ENCODE results near the gene LDLRAD3.
"Not testable (repeated sequence)": the region's sequence is repeated elsewhere in the genome, so short reads cannot be mapped to it uniquely, and the experiment has no call there.

LDLRAD3 gene

GRCh38 chr11:36023922-36024321 is 80.1 kb downstream of the LDLRAD3 start:
- DNase-seq: no peak

- no peak for DNase-seq
Measured at GRCh38 chr11:36024716-36025115, 80.9 kb downstream of the LDLRAD3 start.

DNA sequence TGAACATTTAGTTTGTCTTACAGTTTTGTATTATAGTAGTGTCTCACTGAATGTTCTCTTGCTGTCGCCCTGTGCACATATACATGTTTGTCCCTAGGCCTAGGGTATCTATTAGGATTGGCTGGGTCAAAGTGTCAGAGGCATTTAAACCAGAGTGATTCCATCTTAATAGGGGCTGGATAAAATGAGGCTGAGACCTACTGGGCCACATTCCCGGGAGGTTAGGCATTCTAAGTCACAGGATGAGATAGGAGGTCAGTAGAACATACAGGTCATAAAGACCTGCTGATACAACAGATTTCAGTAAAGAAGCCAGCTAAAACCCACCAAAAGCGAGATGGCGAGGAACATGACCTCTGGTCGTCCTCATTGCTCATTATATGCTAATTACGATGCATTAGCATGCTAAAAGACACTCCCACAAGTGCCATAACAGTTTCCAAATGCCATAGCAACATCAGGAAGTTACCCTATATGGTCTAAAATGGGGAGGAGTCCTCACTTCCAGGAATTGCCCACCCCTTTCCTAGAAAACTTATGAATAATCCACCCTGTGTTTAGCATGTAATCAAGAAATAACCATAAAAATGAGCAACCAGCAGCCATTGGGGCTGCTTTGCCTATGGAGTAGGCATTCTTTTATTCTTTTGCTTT is 82.6 kb downstream of the LDLRAD3 start:
- DNase-seq: no peak

DNA sequence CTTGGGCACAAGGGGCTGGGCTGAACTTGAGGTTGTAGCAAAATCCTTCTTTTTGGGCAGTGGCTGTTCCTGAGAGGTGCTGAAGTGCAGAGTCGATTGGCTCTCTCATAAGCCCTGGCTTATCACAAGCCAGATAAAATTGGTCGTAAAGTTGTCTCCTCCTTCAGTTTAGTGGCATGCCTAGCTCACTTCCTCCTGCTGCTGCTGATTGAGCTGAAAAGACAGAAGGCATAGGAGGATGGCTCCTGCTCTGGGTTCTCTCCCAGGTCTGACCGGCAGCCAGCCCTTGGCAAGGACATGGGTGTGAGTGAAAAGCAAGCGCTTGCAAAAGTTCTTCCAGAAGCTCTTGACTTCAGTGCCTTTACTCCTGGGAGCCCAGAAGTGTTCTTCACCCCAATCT is 83.9 kb downstream of the LDLRAD3 start:
- no peak for DNase-seq

- DNase-seq: no peak
Measured at GRCh38 chr11:36029616-36030015, 85.8 kb downstream of the LDLRAD3 start.

GRCh38 chr11:36030731-36031281 is 86.9 kb downstream of the LDLRAD3 start:
- DNase-seq: no peak

DNA sequence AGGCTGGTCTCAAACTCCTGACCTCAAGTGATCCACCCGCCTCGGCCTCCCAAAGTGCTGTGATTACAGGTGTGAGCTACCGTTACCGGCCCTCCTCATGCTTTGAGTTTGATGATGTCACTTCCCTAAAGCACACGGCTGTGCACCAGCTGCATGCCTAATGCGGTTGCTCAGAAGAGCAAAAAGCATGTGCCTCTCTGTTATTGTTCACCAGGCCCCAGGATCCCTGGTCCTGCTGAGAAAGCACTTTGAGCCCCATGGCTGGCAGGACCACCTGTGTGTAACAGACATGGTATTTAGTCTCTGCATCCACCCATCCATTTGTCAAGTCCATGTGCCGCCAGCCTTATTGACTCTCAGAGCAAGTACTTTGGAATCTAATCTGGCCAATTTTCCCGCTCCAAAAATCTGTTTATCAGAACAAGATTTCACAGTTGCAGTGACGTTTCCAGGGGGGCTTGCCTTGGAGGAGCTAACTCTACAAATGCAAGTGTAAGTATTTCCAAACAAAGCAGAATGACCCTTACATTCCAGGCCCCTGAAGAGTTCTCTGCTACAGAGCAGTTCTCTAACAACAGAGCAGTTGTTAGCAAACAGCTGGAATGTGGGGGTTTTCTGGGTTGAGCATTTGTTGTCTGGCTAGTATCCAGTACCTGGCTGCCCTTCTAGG is 89.4 kb downstream of the LDLRAD3 start:
- DNase-seq: no peak

GRCh38 chr11:36033936-36034335 is 90.1 kb downstream of the LDLRAD3 start:
- DNase-seq: no peak

- DNase-seq: no peak
Measured at GRCh38 chr11:36034551-36035331, 90.9 kb downstream of the LDLRAD3 start.

DNA sequence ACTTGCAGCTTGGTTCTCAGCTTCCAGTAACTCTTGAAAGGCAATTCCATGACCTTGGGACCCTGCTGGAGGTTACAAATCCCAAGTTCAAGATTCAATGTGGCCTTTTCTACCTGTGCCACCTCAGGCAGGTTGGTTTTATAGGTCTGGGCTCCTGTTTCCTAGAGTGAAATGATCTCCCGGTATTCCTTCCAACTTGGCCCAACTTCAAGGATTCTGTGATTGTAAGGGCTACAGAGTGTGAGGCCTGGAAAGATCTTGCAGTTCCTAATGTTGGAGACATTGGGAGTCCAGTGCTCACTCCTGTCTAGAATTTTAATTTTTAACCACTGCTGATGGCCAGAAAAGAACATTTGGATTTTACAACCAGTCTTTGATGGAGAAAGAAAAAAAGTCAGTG is 91.6 kb downstream of the LDLRAD3 start:
- DNase-seq: no peak

GRCh38 chr11:36035999-36036398 is 92.1 kb downstream of the LDLRAD3 start:
- no peak for DNase-seq

DNA sequence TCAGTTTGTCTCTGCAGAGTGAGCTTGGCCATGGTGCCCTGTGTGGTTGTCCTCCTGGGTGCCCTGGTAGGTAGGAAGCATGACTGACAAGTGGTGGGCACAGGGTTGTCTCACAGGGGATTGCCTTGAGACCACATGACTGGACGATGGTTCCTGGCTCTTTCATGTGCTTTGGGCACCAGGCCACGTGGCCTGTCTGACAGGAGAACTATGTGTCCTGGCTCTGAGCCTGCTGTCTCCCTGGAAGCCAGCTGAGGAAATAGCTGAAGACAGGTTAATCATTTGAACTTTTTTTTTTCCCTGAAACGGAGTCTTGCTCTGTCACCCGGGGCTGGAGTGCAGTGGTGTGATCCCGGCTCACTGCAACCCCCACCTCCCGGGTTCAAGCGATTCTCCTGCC is 93.2 kb downstream of the LDLRAD3 start:
- no peak for DNase-seq

DNA sequence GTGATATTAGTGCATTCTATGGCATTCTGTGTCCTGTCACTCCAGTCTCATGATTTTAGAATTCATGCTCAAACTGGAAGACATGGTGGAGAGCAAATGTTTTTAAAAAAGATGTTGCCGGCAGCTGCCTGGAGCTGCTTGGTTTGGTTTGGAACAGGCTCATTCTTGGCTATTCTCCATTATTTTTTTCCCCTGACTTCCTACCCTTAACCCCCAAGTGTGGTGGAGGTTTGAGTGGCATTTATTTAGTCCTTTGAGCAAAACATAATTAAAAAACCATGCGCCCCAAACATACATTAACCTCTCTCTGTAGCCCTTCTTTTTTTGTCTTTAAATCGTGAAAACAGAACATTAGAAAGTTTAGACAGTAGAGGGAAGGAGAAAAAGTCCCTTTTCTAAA is 94.7 kb downstream of the LDLRAD3 start:
- DNase-seq: no peak

DNA sequence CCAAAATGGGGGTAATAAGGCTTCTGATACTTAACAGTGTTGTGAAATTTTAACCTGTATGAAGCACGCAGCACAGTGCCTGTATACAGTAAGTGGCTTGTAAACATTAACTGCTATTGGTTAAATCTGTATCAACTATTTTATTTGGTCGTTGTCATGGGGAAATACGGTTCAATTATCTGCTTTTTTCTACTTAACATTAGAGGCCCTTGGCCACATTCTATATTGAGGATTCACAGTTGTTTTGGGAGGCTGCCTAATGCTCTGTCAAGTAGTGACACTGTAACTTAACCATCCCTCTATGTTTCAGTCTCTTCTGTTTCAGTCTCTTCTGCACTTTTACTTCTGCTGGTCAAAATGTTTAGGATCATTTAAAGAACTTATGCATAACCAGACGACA is 95.6 kb downstream of the LDLRAD3 start:
- no peak for DNase-seq

- no peak for DNase-seq
Measured at GRCh38 chr11:36041988-36042611, 98.2 kb downstream of the LDLRAD3 start.

DNA sequence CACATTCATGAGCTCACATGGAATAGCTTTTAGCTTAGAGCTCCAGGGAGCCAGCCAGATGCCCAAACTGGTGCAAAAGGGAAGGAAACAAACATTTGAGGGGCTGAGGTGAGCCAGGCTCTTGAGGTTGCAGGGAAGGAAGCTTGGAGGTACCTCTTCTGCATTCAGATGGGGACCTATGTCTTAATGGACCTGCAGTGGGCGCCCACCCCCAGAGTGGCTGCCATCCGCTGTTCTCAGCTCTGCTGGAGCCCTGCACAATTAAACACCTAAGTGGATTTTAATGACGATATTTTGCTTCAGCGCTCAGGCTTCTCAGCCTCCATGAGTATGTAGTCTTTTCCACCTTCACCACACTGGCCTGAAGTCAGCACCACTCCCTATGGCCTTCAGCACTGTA is 100.8 kb downstream of the LDLRAD3 start:
- no peak for DNase-seq

DNA sequence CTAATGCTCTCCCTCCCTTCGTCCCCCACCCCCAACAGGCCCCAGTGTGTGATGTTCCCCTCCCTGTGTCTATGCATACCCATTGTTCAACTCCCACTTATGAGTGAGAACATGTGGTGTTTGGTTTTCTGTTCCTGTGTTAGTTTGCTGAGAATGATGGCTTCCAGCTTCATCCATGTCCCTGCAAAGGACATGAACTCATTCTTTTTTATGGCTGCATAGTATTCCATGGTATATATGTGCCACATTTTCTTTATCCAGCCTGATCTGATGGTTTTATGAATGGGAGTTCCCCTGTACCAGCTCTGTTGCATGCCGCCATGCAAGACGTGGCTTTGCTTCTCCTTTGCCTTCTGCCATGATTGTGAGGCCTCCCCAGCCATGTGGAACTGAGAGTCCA is 102.1 kb downstream of the LDLRAD3 start:
- DNase-seq: not testable (repeated sequence)

DNA sequence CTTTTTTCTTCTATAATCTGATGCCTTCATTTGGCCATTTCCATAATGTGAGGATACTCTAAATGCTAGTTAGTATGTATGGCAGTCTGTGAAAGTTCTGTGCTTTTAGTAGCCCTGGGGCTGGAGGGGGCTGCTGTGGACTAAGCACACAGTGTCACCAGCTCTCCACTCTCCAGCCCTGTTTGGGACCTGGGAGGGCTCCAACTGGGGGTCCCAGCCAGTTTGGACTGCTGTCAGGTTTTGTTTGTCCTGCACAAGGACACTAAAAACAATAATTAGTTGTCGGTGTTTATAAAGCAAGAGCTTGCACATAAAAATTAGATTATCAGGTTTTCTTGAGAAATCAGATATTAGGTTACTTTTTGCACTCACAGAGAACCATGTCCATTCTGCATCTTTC is 103.1 kb downstream of the LDLRAD3 start:
- DNase-seq: no peak

- no peak for DNase-seq
Measured at GRCh38 chr11:36047344-36047743, 103.5 kb downstream of the LDLRAD3 start.

- no peak for DNase-seq
Measured at GRCh38 chr11:36048496-36049247, 104.8 kb downstream of the LDLRAD3 start.

GRCh38 chr11:36051235-36052144 is 107.6 kb downstream of the LDLRAD3 start:
- DNase-seq: no peak

All from GOT3 (cell line).